NCI-H526 treated with DMSO at 0.1 percent for 48 hours (cell line): ENCODE results near the gene DRC3.
"Not testable (repeated sequence)": the region's sequence is repeated elsewhere in the genome, so short reads cannot be mapped to it uniquely, and the experiment has no call there.

ENCODE experiments used
- DNase-seq: peaks from one replicate; lab custom pipeline; 2025; lab: John Stamatoyannopoulos, UW

The DRC3 gene, protein sequence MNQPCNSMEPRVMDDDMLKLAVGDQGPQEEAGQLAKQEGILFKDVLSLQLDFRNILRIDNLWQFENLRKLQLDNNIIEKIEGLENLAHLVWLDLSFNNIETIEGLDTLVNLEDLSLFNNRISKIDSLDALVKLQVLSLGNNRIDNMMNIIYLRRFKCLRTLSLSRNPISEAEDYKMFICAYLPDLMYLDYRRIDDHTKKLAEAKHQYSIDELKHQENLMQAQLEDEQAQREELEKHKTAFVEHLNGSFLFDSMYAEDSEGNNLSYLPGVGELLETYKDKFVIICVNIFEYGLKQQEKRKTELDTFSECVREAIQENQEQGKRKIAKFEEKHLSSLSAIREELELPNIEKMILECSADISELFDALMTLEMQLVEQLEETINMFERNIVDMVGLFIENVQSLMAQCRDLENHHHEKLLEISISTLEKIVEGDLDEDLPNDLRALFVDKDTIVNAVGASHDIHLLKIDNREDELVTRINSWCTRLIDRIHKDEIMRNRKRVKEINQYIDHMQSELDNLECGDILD

DNA sequence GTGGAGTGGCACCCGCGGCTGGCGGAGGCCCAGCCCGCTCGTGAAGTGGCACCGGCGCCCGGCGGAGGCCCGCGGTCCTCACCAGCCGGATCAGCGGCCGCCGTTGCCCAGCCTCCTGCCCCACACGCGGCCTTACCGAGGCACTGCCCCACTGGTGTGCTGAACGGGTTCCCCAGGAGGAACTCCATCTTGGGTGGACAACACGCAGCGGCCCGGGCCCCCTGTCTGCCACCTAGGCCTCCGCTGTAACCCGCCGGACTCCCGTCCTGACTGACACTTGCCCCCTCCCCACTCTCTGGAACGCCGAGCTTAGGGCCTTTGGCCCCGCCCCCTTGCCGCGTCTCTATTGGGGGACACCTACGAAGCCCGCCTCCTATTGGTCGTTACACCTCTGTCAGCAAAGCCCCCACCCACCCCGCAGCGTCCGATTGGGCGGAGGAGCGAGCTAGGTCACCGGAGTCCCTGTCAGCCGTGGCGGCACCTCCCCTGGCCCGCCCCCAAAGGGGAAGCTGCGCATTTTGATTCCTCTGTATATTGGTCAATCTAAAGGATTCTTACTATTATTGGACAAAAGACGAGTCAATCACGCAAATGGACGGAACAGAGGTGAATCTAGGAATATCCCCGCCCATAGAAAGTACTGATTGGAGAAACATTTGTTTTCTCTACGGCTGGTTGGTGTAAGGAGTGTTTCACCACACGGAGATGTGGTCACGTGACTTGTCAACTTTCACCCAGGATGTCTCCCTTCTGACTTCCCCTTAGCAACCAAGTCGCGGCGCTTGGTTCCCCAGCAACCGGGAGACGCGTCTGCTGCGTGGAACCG lies at the start of gene DRC3, which contains the start of gene TOM1L2:
Gene DRC3 (plus strand): TSS at position 737 of the 826 bp plus-strand sequence. CDS start 4,737 bp downstream, outside the sequence.
Gene TOM1L2 (minus strand): TSS at position 275 of the 826 bp plus-strand sequence. CDS start 87 bp downstream, at position 188.
- DNase-seq = peak; percentile 98

DNA sequence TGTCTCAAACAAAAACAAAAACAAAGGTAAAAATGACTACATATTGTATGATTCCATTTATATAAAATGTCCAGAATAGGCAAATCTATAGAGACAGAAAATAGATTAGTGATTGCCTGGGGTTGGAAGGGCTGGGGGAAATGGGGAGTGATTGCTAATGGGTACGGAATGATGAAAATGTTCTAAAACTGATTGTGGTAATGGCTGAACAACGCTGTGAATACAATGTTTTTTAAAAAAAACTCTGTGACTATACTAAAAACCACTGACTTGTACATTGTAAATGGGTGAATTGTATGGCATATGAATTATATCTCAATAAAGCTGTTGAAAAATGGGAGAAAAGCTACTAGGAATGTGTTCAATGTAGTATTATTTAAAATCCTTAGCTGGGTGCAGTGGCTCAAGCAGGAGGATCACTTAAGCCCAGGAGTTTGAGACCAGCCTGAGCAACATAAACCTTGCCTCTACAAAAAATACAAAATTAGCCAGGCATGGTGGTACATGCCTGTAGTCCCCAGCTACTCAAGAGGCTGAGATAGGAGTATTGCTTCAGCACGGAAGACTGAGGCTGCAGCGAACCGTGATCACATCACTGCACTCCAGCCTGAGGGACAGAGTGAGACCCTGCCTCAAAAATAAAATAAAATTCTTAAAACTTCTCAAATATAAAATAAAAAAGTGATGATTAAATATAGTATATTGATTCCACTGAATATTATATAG lies 48.4 kb upstream of the DRC3 start:
- no peak for DNase-seq

DNA sequence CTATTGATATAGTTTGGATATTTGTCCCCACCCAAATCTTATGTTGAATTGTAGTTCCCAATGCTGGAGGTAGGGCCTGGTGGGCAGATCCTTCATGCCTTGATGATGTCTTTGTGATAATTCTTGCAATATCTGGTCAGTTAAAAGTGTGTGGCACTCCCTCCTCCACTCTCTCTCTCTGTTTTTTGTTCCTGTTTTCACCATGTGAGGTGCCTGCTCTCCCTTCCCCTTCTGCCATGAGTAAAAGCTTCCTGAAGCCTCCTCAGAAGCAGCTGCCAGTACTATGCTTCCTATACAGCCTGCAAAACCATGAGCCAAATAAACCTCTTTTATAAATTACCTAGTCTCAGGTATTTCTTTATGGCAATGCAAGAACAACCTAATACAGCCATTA lies 47.8 kb upstream of the DRC3 start:
- DNase-seq = no peak

DNA sequence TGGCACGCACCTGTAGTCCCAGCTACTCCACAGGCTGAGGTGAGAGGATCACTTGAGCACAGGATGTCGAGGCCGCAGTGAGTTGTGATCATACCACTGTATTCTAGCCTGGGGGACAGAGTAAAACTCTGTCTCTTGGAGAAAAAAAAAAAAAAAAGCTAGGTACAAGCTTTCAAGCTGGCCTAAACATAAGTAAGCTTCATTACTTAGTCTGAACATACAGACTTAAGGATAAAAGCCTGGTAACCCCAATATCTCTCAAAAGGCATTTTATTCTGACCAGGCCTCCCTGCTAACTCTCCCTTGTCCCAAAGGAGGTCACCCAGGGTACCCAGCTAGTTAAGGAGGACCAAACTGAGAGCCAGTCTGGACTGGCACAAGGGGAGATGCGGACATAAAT lies 46.6 kb upstream of the DRC3 start:
- no peak for DNase-seq

DNA sequence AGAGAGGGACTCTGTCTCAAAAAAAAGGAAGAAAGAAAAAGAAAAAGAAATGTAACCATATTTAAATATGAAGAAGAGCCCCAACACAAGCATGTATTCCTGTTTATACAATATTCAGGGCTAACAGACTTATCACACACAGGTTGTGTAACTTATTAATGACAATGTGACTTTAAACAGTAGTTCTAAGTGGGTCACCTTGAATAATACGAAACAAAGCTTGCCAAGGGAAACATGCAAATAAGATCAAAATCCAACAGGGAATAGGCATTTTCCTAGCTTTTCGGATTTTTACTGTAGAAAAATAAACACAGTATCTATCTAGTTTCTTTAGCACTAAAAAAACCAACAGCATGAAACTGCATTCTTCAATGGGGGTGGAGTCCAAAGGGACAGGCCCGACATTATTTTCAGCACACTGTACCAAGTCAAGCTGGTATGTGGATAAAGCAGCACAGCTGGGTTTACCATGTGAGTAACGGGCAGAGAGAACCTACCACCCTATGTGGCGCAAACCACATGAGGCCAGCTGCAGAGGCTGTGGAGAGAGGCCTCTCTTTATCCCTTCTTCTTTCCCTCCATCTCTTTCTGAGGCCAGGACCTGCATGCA lies 45.7 kb upstream of the DRC3 start:
- DNase-seq = no peak

DNA sequence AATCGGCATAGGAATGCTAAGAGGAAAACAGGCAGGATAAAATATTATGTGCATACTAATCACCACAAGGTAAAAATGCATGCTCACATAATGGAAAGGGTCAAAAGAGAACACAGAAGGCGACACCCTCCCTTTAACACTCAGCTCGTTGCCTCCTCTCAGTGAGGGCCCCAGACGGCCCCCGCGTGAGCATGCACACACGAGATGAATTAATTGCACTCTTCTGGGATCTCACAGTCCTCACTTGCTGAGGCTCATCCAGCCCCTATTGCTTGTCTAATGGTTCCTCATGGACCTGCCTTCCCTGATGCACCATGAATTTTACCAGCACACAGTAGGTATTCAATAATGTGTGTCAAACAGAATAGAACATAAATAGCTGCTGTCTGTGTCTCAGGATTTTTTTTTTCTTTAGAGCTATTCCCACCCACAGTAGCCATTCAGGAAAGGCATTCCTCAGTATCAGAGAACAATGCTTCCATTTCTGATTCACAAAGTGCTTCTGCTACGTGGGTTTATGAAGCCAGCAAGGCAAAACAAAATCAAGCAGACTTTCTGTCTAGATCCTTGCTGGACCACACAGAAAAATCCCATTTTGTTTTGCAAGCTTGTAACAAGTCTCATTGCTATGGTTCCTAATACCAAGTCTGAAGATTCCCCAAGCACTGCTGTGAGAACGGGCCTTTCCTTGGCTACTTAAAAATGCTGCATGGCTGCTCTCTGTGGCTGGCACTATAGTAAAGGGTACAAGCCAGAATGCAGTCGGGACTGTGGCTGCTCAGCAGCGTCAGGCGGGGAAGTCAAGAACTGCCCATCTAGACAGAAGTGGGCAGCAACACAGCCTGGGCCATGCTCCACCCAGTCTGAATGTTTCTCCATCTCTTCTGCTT lies 44.0 kb upstream of the DRC3 start:
- DNase-seq = no peak

DNA sequence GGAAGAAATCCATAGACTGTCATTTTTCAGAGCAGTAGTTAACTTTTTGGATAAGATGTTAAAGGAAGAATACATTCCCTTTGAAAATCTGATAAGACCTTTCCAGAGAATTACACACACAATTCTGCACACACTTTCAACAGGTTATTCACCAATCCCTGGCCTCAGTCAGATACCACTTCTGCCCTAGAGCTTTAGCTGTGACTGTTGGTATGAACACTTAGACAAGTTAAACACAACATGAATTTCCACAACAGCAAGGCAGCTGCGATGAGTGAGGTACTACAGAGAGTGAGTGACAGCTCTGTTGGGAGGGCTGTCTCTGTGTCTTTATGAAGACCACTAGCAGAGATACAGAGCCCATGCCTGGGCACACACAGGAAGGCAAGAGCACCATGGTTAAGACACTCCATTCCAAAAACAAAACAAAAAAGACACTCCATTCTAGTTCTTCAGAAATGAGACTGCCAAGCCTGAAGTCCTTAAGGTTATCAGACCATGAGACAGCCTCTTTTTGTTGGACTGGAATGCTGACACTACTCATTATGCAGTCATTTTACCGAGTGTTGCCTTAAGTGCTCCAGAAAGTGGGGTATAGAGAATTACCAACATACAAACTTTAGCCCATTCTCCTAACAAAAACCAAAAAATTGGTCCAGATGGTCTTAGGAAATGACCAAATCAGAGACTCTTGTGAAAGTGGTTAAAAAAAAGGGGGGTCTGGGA lies 42.8 kb upstream of the DRC3 start:
- DNase-seq = no peak

DNA sequence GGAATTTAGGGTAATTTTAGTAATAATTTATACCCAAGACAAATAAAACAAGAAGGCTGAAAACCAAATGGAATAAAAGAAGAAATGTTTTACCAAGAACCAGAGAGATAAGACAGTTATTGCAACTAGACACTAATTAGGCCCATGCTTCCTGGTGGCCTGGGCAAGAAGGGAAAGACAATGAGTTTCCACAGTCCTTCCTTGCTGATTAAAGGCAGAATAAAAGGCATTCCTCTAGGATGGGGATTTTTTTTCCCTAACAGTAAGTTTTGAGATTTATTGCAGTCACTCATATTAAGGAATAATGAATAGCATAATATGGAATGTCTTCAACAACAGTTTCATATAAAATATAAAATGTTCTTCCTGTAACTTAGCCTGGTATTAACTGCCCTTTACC lies 42.0 kb upstream of the DRC3 start:
- no peak for DNase-seq

DNA sequence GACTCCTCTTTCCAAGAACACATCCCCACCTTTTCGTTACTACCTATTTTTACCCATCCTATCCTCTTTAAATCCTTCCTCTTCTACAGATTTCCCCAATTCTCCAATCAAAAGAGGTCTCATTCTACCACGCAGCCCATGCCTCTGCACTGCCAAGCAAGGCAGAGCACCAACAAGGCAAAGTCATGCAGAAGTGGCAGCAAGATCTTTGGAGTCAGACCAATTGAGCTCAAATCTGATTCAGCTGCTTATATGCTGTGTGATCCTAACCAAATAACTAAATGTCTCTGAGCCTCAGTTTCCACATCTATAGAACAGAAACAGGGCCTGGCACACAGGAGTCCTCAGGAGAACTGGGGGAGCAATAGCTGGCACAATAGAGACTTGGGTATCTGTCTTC lies 41.5 kb upstream of the DRC3 start:
- DNase-seq = no peak

DNA sequence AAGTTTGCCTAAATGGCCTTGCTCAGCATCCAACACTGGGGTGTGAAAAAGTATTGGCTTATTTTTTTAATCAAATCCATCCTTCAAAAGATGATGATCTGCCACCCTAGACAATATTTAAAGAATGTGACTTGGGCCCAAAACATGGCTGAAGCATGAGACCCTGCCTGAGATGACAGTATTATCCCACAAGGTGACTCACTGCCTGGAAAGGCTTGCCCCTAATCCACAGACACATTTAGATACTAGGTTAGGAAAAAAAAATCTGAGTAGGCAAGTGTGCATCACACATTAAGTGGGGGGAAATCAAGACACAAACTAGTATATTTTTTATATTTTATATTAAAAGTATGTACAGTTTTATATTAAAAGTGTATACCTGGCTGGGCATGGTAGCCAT lies 38.9 kb upstream of the DRC3 start:
- DNase-seq = no peak

DNA sequence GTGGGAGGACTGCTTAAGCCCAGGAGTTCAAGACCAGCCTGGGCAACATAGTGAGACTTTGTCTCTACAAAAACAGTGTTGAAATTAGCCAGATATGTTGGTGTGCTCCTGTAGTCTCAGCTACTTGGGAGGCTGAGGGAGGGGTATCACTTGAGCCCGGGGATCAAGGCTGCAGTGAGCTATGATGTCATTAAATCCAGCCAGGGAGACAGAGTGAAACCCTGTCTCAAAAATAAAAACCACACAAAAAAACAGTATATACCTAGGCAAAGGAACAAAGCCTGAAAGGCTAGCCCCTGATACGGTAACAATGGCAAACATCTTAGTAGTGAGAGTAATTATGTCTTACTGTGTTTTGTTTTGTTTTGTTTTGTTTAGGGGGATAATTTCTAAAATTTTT lies 38.4 kb upstream of the DRC3 start:
- no peak for DNase-seq

DNA sequence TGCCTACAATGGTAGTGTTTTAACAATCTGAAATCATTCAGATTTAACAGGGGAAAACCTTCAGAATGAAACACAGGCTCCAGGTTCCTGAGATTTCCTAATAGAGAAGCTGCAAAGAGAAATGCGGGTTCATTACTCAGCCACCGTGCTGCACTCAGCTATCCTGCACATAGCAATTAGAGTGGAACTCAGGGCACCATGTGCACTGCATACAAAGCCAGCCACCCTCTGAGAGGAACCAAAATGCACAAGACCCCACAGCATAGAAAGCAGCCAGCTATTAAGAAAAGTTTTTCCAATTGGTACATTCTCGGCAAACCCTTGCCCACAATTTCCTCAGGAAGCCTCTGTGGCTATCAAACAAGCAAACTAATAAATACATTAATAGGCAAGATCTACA lies 37.9 kb upstream of the DRC3 start:
- no peak for DNase-seq

DNA sequence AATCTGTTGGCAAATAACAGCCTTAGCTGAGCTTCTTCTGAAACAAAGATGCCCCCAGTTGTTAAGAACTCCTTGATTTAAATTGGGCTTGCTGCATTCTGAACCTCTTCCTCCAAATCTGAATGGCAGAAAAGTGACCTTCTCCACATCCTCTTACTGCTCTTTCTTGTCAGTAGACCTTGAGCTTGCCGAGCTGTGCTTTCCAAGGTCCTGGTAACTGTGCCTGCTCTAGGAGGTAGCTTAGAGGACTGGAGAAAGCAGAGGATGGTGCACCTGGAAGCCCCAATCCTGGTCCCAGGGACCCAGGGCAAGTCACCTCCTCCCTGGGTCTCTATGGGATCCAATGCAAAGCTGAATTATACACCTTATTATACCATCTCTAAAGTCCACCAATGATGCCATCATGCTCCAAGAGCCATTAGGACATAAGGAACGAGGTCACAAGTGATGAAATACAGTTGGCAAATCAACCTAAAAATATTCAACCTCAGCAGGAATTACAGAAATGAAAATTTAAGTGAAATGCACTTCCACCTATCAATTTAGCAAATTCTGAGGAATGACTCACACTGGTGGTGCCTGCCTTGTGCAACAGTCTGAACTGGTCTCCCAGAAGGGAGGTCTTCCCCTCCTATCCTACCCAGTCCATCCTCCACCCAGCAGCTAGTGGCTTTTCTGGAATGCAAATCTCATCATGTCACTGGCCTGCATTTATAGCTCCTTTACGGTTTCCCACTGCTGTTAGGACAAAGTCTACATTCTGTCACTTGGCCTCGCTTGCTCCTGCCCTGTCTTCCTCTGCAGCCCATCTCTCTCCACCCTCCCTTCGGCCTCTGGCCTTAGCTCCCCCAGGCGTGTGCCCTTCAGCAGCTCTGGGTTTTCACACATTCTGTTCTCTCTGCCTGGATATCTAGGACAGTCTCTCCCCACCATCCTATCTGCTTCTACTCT lies 37.1 kb upstream of the DRC3 start:
- no peak for DNase-seq

DNA sequence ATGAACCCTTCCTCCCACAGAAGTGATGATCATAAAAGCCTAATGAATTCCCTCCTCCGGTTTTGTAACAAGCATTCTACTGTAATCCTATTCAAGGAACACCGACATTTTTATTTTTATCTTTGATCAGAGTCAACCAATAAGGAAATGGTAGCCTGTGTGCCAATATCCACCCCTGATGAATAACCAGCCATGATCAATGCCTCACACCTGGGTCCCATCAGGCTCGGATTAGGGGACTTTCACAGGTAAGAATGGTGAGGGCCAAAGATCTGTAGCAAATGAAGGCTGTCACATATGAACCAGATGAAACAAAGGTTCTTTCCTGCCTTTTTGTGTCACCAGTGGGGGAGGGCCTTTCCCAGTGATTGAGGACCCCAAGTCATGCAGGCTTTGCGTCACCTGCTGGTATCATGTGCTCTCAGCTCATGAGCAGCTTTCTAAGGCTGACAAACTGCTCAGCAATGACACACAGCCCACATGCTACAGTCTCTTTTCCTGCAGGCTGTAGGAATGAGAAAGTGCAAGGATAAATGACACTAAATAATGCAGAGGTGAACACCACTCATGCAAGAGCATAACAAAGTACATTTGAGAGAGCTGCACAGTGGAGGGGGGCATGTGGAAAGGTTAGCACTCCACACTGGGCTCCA lies 35.3 kb upstream of the DRC3 start:
- no peak for DNase-seq

DNA sequence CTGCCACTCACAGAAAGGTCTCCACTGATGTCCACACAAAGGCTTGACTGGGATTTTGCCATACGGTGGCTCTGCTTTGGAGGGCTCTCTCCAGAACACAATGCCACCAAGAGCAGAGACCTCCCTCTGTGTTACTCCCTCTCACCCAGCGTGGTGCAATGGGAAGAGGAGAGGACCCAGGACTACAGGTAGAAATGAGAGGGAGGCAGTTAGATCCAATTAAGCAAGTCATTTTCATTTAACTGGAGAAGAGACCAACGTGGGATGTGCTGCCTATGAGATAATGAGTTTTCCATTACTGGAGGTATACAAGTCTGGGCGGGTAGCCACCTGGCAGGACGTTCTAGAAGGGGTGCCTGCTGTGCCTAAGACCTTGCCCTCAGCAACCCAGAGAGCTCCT lies 34.7 kb upstream of the DRC3 start:
- no peak for DNase-seq

DNA sequence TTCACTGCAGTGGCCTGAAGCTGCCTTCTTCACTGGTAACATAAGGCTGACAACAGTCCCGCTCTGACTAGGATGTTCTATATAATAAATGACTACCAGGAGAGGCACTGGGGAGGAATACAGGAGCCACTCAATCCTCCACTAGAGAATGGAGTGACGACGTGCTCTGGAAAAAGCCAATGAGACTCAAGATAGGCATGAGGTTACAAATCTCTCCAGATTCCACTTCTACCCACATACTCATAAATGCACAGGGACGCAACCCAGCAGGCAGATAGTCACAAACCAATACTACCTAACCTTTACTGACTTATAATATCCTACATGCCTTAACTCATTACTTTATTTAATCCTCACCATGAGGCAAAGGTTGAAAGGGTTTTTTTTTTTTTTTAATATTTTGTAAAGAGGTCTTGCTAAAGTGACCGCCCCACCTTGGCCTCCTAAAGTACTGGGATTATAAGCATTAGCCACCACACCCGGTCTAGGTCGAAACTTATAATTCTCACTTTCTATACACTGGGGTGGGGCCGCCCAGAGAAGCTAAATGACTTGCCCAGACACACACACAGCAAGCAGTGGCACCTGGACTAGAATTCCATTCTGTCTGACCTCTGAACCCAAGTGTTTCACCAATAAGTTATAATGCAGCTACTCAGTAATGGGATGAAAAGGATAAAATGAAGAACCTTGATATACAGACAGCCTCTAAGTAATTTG lies 34.1 kb upstream of the DRC3 start:
- DNase-seq = no peak

DNA sequence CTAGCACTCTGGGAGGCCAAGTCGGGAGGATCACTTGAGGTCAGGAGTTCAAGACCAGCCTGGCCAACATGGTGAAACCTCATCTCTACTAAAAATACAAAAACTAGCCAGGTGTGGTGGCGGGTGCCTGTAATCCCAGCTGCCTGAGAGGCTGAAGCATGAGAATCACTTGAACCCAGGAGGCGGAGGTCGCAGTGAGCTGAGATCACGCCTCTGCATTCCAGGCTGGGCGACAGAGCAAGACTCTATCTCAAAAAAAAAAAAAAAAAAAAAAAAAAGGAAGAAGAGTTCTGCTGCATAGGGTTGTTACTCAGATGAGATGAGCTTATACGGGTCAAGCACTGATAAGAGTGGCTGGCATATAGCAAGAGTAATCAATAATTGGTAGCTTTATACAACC lies 32.7 kb upstream of the DRC3 start:
- not testable (repeated sequence) for DNase-seq

DNA sequence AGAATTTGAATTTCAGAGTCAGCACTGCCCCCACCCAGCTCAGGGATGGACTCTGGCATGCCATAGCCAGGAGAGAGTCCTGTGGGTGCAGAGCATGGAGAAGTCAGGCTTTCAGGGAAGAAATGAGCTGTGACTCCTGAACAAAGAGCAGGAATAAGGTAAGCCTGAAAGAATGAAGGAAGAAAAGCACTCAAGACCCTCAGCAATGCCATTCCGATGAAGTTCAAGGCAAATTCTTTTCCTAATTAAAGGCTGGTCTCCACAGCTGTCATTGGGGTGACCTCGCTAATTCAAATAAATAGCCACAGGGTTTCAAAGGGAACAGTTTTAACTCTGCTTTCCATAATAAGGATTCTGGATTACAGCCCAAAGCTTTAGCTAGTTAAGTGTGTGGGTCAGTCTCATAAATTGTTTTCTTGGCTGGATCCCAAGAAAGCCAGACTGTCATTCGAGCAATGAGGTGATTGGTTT lies 32.2 kb upstream of the DRC3 start:
- no peak for DNase-seq
